Vagina (tissue), 2 donors: ENCODE measurements around the gene SMTNL2.

Source experiments
- POLR2A ChIP-seq, 2 donors: fragments of 450-650 bp; IDR thresholded peaks; one replicate each; pipeline ENCODE4 v1.6.1; 2017; ENCODE audit warnings: antibody characterized with exemption in 2 of 2, mild to moderate bottlenecking in 2 of 2, moderate library complexity in 2 of 2
- TF ChIP-seq, protein P1 (sequence below), 3 experiments: fragments of 450-650 bp in 2 of 3; fragments of 200-600 bp in 1 of 3; sonication (generic) in 1 of 3; IDR thresholded peaks; one replicate each; pipeline ENCODE4 v1.5.1; 2017 to 2019; ENCODE audit warnings: antibody characterized with exemption in 3 of 3, mild to moderate bottlenecking in 2 of 3, moderate library complexity in 2 of 3

DNA sequence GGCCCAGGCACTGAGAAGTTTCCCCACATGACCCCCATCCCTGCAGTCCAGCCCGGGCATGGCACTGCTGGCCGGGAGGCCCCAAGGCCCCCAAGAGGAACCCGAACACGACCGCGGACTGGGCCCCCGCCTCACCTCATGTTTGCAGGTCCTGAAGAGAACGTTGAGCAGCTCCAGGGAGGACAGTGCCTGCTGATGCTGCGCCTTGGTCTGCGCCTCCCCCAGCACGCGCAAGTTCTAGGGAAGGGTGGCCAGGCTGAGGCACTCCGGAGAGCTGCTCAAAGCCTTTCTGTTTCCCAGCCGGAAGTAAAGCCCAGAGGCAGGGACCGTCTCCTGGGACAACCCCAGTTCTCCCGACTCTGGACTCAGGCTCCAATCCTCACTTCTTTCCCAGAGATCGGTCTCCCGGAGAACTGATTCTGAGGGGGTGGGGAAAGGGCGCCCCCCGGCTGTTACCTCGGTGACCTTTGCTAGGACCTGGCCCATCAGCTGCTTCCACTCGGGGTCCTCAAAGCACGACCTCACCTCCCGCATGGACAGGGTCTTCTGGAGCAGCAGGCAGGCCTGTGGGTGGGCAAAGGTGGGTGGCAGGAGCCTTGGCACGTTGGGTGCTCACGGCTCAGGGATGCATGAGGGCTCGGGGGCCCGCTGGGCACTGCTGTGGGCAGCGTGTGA, 42.9 kb upstream of the SMTNL2 start:
- TF ChIP-seq, protein P1, sequence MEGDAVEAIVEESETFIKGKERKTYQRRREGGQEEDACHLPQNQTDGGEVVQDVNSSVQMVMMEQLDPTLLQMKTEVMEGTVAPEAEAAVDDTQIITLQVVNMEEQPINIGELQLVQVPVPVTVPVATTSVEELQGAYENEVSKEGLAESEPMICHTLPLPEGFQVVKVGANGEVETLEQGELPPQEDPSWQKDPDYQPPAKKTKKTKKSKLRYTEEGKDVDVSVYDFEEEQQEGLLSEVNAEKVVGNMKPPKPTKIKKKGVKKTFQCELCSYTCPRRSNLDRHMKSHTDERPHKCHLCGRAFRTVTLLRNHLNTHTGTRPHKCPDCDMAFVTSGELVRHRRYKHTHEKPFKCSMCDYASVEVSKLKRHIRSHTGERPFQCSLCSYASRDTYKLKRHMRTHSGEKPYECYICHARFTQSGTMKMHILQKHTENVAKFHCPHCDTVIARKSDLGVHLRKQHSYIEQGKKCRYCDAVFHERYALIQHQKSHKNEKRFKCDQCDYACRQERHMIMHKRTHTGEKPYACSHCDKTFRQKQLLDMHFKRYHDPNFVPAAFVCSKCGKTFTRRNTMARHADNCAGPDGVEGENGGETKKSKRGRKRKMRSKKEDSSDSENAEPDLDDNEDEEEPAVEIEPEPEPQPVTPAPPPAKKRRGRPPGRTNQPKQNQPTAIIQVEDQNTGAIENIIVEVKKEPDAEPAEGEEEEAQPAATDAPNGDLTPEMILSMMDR (IDR thresholded peaks at IDR 0.05): no peak
- no peak for TF ChIP-seq POLR2A (IDR thresholded peaks at IDR 0.05)
